KOPT-K1 (cell line): ENCODE measurements around the gene EIPR1.

Experiments used
- H3K27ac ChIP-seq: fragments of 200-600 bp; sonication (generic); 2 replicates; pipeline ENCODE4 v1.5.1; 2016; ENCODE audit warnings: antibody characterized with exemption, mild to moderate bottlenecking, low read depth, low read length; ENCODE audit not compliant: poor library complexity, severe bottlenecking
- H3K36me3 ChIP-seq: fragments of 200-600 bp; sonication (generic); 2 replicates; pipeline ENCODE4 v1.5.1; 2017; ENCODE audit warnings: antibody characterized with exemption, mild to moderate bottlenecking, low read length, moderate library complexity; ENCODE audit not compliant: insufficient read depth
- H3K9me3 ChIP-seq: fragments of 200-600 bp; sonication (generic); 2 replicates; pipeline ENCODE4 v1.5.1; 2017; ENCODE audit warnings: antibody characterized with exemption, low read length, mild to moderate bottlenecking; ENCODE audit not compliant: insufficient read depth, poor library complexity, severe bottlenecking

Gene EIPR1

DNA sequence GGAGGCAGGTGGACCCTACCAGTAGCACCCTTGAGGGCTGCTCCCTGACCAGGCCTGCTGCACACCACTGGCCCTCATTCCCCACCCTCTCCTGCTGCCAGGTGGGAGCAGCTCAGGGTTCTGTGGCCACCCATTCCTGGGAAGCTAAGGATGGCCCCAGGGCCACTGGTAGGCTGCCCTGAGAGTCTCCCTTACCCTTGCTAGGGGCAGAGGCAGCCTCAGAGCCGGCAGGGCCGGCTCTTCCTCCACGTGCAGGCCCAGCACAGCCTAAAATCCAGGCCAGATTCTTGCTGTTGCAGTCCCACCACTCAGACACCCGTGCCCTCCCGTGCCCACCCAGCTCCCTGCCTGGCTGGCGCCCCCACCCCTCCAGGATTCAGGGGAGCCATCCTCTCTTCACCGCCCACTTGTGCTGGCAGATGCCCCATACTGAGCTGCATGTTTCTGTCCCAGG, 199.0 kb downstream of the EIPR1 start:
- Histone ChIP-seq H3K9me3 (no peaks in the 10 kb centered on the region), H3K27ac (no peak overlapping the region), H3K36me3 (no peaks in the 10 kb centered on the region; the same call in 1 of the 2 replicates)

DNA sequence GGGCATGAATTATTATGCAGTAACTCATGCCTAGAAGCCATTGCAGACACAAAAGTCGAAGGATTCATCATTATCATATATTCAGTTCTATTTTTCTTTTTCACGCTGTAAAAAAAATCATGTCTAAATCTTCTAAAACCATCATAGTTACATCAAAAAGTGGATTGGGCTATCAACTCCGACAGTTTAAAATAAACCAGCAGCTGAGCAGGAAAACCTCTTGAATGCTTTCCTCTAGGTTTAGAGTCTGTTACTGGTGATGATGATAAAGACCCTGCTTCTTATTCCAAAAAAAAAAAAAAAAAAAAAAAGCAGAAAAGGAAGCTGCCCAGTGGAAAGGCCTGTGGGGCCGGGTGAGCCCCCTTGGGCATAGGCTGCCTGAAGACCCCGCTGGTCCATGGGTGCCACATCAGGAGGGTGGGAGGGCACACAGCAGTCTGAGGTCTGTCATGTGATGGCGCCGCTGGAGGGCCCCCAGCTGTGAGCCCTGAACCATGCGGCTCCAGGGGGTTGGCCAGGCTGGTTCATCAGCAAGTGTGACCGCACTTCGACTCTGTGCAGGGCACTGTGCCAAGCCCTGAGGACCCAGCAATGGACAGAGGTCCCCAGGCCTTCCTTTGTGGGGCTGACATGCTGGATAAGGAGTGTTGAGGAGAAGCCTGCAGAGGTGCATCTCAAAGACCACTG, 199.6 kb downstream of the EIPR1 start:
- no peaks in the 10 kb centered on the region for H3K9me3 ChIP-seq
- H3K27ac ChIP-seq = no peak overlapping the region
- peaks cover 1% of the 10 kb centered on the region; the same call in 1 of the 2 replicates for H3K36me3 ChIP-seq

DNA sequence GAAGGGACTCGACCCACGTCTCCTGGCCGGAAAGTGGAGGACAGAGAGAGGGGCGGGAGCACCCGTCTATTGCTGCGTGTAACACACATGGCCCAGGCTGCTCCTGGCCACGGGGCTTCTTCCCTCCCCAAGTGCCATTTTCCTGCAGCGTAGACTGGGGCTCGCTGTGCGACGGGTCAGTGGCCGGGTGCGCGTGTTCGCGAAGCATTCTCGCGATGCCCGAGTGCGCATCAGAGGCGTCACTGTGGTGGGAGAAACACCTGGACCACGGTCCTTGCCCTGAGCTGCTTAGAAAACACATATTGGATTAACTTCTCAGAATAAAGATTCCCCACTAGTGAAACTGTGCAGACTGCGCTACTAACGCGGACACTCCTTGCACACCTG, 200.8 kb downstream of the EIPR1 start:
- no peak overlapping the region for H3K27ac ChIP-seq
- peaks cover 13% of the 10 kb centered on the region; the same call in 1 of the 2 replicates for H3K36me3 ChIP-seq
- H3K9me3 ChIP-seq = no peaks in the 10 kb centered on the region

DNA sequence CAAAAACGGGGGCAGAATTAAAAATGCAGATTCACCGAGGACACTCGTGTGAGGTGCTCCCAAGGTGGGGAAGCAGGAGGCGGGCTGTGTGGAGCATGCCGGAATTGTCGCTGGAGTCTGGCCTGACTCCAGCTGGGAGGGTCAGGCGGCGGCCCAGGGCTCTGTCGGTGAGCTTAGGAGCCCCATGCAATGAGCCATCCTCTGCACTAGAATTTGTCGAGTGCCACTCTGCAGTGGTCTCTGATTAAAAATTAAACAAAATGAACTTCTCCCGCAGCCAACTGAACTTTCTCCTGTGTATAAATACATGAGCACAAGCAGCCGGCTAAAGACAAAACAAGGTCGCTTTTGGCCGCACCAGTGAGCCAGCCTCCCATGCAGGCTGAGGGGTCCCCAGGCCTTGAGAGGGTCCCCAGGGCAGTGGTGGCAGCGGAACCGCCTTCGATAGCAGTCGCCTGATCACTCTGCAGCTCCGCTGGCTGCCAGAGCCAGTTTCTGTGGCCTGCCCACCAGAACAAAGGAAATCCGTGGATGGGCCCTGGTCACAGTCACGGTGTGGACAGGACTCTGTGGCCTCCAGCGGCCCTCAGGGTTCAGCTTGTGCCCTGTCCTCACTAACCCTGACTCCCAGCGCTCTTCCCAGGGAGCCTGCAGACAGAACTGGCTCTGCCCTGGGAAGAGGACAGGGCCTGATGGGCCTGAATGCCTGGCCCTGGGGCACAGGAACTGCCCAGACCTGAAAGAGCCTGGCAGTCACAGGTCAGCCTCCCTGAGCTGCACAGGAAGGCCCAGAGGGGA, 201.3 kb downstream of the EIPR1 start:
- H3K27ac ChIP-seq = no peak overlapping the region

DNA sequence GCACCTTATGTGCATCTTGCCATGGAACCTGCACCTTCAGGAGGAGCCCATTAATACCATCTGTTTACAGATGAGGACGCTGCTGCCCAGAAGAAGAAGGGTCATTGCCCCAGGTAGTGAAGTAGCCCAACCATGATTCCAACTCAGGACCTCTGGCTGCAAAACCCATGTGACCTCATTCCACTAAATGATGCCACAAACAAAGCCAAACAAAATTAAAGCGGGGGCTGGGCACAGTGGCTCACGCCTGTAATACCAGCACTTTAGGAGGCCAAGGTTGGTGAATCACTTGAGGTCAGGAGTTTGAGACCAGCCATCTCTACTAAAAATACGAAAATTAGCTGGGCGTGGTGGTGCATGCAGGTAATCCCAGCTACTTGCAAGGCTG, 202.1 kb downstream of the EIPR1 start:
- Histone ChIP-seq H3K36me3 (peaks cover 13% of the 10 kb centered on the region; the same call in 1 of the 2 replicates), H3K27ac (no peak overlapping the region), H3K9me3 (no peaks in the 10 kb centered on the region)

More for the DNA sequence above, 201.3 kb downstream of the EIPR1 start:
- H3K9me3 ChIP-seq = no peaks in the 10 kb centered on the region
- peaks cover 13% of the 10 kb centered on the region; the same call in 1 of the 2 replicates for H3K36me3 ChIP-seq

DNA sequence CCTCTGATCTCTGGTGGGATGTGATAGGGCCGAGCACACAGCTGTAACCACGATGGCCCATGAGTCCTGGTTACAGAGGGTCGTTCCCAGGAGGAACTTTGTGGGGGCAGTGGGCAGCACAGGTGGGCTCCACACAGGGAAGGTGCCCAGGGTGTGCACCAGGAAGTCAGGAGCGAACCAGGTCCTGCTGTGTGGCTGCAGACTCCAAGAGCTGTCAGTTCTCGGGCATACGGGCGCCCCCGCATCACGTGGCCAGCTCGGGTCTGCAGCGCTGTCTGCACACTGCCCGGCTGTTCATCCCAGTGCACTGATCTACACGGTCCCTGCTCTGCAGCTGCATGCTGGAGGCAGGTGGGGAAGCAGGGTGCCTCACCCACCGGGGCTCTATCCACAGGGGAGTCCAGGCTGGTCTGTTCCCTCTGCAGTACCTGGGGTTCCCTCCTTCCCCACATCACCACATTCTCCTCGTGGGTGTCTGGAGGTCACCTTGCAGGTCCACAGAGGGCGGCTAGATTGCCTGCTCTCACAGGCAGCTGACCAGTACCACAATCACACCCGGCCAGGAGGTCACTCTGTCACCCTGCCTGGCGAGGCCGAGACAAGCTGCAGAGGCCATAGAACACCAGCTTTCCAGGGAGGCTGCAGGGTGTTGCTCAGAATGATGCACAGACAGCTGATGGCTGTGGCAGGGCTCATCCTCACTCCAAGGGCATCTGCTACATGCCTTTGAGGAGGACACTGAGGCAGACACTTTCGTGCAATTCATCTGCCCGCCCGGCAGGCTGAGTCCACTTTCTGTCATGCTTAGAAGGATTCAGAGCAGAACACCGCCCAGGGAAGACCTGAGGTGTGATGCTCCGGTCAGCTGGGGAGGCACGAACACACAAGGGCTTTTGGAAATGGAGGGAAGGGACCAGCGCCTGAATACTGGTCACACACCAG, 202.7 kb downstream of the EIPR1 start:
- no peaks in the 10 kb centered on the region for H3K9me3 ChIP-seq
- peaks cover 13% of the 10 kb centered on the region; the same call in 1 of the 2 replicates for H3K36me3 ChIP-seq

DNA sequence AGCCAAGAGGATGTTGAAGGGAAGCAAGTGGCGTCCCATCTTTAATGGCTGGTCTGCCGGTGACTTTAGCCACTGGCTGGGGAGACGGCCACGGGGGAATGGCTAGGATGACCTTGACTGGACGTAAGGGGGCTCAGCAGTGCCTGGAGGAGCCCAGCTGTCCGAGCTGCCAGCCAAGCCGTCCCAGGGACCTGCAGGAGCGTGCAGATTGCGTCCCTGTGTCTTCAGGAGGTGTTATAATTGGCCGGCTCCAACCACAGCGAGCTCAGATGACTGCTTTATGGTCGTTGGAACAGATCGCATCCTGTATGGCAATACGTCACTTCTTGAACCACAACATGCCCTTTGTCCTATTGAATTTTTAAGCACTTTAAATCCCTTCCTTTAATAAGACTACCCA, 204.6 kb downstream of the EIPR1 start:
- no peak overlapping the region for H3K27ac ChIP-seq
- no peaks in the 10 kb centered on the region for H3K9me3 ChIP-seq
- peaks cover 13% of the 10 kb centered on the region; the same call in 1 of the 2 replicates for H3K36me3 ChIP-seq

More for the DNA sequence above, 202.7 kb downstream of the EIPR1 start:
- H3K27ac ChIP-seq = no peak overlapping the region

DNA sequence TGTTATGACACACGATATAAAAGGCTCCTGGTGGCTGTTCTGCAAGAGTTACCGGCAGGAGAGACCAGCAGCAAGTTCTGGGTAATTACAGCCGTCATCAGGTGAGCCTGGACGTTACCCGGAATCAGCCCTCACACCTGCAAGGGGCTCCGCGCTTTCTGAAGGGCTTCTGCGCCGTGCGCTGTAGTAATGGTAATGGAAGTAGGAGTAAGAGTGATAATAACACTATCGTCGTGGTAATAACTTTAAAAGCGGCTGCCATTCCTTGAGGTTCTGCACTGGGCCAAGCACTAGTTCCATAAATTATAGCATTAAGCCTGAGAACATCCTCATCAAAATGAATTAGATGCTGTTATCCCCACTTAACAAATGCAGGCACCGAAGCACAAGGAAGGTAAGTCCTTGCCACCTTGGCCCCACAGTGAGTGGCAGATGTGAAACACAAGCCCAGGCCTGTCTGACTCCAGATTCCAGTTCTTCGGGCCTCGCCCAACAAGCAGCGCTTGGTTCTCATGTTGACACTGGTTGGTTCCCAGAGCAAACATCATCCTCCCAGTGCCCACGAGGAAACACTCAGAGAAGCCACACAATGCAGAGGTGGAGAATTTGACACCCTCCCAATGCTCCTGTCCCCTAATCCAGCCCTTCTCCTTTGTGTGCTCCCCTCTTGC, 205.2 kb downstream of the EIPR1 start:
- peaks cover 13% of the 10 kb centered on the region; the same call in 1 of the 2 replicates for H3K36me3 ChIP-seq
- no peaks in the 10 kb centered on the region for H3K9me3 ChIP-seq
- H3K27ac ChIP-seq = no peak overlapping the region

DNA sequence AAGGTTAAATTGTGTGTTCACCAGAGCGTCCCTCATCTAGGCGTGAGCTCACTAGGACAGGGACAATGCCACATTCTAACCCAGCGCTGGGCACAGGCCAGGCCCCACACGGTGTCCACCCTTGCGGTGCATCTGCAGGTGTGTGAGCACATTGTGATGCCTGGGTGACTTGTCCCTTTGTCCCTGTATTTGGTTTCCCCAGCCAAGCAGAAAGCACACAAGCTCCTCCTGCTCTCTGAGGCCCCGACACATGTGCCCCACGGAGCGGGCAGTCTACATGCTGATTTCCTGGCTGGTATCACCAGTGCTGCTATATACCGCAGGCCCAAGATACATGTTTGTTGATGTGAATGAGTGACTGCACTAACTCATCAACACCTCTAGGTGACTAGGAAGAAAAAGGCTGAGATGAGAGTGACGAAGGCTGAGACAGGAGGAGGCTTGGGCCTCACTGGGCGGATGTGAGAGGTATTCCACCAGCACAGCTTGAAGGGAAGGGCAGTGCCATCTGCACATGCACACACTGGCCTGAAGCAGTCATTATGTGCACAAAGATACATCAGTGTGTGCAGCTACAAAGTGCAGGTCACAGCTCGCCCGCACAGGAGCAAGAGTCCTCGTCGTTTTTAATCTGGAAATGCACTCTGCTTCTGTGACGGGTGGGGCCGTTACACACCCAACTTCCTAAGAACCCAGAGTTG, 205.9 kb downstream of the EIPR1 start:
- Histone ChIP-seq H3K27ac (no peak overlapping the region), H3K36me3 (peaks cover 13% of the 10 kb centered on the region; the same call in 1 of the 2 replicates)

DNA sequence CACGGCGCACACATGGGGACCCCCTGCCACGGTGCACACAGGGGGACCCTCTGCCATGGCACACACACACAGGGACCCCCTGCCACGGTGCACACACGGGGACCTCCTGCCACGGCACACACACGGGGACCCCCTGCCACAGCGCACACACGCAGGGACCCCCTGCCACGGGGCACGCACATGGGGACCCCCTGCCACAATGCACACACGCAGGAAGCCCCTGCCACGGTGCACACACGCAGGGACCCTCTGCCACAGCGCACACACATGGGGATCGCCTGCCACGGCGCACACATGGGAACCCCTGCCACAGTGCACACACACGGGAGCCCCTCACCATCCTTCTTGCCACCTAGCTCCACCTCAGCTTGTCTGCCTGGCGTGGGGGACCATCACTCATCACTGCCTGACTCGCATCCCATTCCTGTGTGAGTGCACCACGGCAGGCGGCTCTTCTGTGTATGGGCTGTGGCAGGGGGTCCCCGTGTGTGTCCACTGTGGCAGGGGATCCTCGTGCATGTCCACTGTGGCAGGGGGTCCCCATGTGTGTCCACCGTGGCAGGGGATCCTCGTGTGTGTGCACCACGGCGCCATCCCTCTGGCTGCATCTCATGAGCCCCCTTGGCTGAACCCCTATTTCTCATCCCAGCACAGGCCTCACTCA, 206.7 kb downstream of the EIPR1 start:
- no peak overlapping the region for H3K27ac ChIP-seq
- H3K9me3 ChIP-seq = no peaks in the 10 kb centered on the region
- peaks cover 13% of the 10 kb centered on the region; the same call in 1 of the 2 replicates for H3K36me3 ChIP-seq

More for the DNA sequence above, 205.9 kb downstream of the EIPR1 start:
- H3K9me3 ChIP-seq = no peaks in the 10 kb centered on the region

DNA sequence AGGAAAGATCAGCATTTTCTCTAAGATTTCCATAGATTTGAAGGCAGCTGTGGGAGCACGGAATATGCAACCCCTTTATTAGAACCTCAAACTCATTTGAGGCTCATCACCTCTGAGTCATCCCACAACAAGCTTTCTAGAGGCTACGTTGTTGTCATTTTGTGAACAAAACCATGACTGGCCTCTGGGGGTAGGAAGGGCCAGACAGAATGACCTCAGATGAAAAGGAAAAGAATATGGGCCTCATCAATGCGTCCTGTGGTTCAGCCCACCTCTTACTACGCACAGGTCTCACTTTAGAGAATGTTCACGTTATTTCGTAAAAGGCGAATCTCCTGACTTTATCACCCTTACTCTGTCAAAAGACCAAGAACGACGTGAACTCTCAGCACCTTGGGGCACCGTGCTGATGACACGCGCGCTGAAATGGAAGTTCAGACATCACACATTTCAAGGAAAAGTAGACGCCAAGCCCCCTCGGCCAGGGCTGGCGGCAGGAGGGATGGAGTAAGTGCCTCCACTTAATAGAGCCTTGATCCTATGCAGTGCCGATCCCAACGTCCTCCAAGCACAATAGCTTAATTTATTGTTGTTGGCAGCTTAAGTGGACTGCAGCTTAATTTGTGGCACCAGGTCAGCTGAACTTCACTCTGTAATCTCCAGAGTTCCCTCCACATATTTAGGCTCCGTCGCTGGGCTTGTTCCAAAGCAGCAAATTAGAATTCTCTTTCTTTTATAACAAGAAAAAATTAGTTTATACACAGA, 208.3 kb downstream of the EIPR1 start:
- Histone ChIP-seq H3K36me3 (peaks cover 13% of the 10 kb centered on the region; the same call in 1 of the 2 replicates), H3K9me3 (peaks cover 7% of the 10 kb centered on the region), H3K27ac (no peak overlapping the region)

DNA sequence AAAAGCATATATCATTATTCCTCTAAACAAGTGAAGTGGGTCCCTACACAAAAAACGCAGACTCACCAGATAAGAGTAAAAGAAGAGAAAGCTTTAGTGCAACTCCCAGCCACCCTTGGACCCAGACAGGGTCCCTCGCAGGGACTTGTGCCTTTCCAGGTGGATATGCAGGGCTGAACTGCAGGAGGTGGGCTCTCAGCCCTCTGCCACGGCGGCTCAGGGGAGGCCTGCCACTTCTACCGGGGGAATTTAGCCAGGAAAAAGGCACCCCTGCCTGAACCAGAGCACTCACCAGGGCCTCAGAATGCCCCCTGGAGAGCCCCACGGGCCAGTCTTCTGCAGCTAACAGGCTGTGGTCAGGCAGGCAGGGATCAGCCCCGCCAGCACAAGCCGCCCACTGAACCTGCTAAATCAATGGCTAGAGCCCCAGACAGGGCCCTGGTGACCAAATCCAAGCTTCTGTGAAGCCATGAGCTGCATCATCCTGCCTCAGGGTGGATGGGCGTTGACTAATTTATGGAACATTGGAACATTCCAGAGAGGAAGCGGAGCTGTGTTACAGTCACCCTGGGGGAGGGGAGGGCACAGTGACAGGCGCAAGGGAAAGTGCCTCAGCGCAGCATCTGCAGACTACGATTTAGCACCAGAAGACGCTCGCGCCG, 209.3 kb downstream of the EIPR1 start:
- H3K27ac ChIP-seq = no peak overlapping the region
- peaks cover 17% of the 10 kb centered on the region for H3K9me3 ChIP-seq
- H3K36me3 ChIP-seq = peaks cover 13% of the 10 kb centered on the region; the same call in 1 of the 2 replicates
